Measurements from ENCODE around the gene DUSP16.

Gene DUSP16

GRCh38 chr12:12498210-12498609, 64.5 kb downstream of the DUSP16 start:
- Histone ChIP-seq H3K4me1 (ENCODE audit: control insufficient read depth, insufficient read depth, low read length) (peaks cover 25% of the 10 kb centered on the region), H3K36me3 (ENCODE audit: control insufficient read depth, insufficient read depth, low read length) (no peaks in the 10 kb centered on the region), H3K9ac (ENCODE audit: low read length) (no peak overlapping the region), H3K4me3 (ENCODE audit: low read length) (no peak overlapping the region), H3K9me3 (ENCODE audit: control insufficient read depth, low read length) (no peaks in the 10 kb centered on the region), H3K27me3 (ENCODE audit: control insufficient read depth, insufficient read depth, low read length) (no peaks in the 10 kb centered on the region)

GRCh38 chr12:12495536-12495935, 67.1 kb downstream of the DUSP16 start:
- no peak overlapping the region for H3K4me3 ChIP-seq (ENCODE audit: low read length)
- no peaks in the 10 kb centered on the region for H3K36me3 ChIP-seq (ENCODE audit: control insufficient read depth, insufficient read depth, low read length)
- peaks cover 27% of the 10 kb centered on the region for H3K4me1 ChIP-seq (ENCODE audit: control insufficient read depth, insufficient read depth, low read length)
- H3K9me3 ChIP-seq (ENCODE audit: control insufficient read depth, low read length): no peaks in the 10 kb centered on the region
- no peak overlapping the region for H3K9ac ChIP-seq (ENCODE audit: low read length)
- H3K27me3 ChIP-seq (ENCODE audit: control insufficient read depth, insufficient read depth, low read length): no peaks in the 10 kb centered on the region

GRCh38 chr12:12492547-12492946, 70.1 kb downstream of the DUSP16 start:
- peaks cover 34% of the 10 kb centered on the region for H3K4me1 ChIP-seq (ENCODE audit: control insufficient read depth, insufficient read depth, low read length)
- no peak overlapping the region for H3K9ac ChIP-seq (ENCODE audit: low read length)
- H3K4me3 ChIP-seq (ENCODE audit: low read length): no peak overlapping the region
- no peaks in the 10 kb centered on the region for H3K36me3 ChIP-seq (ENCODE audit: control insufficient read depth, insufficient read depth, low read length)
- H3K27me3 ChIP-seq (ENCODE audit: control insufficient read depth, insufficient read depth, low read length): no peaks in the 10 kb centered on the region
- H3K9me3 ChIP-seq (ENCODE audit: control insufficient read depth, low read length): no peaks in the 10 kb centered on the region

- Histone ChIP-seq H3K9ac (ENCODE audit: low read length) (no peak overlapping the region), H3K4me3 (ENCODE audit: low read length) (no peak overlapping the region), H3K9me3 (ENCODE audit: control insufficient read depth, low read length) (no peaks in the 10 kb centered on the region), H3K36me3 (ENCODE audit: control insufficient read depth, insufficient read depth, low read length) (peaks cover 2% of the 10 kb centered on the region), H3K4me1 (ENCODE audit: control insufficient read depth, insufficient read depth, low read length) (peaks cover 34% of the 10 kb centered on the region), H3K27me3 (ENCODE audit: control insufficient read depth, insufficient read depth, low read length) (no peaks in the 10 kb centered on the region)
Observed at GRCh38 chr12:12491606-12492005, 71.1 kb downstream of the DUSP16 start.

- Histone ChIP-seq H3K4me3 (ENCODE audit: low read length) (no peak overlapping the region), H3K27me3 (ENCODE audit: control insufficient read depth, insufficient read depth, low read length) (no peaks in the 10 kb centered on the region), H3K9me3 (ENCODE audit: control insufficient read depth, low read length) (no peaks in the 10 kb centered on the region), H3K4me1 (ENCODE audit: control insufficient read depth, insufficient read depth, low read length) (peaks cover 34% of the 10 kb centered on the region), H3K9ac (ENCODE audit: low read length) (no peak overlapping the region), H3K36me3 (ENCODE audit: control insufficient read depth, insufficient read depth, low read length) (peaks cover 4% of the 10 kb centered on the region)
Observed at GRCh38 chr12:12488823-12489550, 73.7 kb downstream of the DUSP16 start.

- Histone ChIP-seq H3K27me3 (ENCODE audit: control insufficient read depth, insufficient read depth, low read length) (no peaks in the 10 kb centered on the region), H3K9ac (ENCODE audit: low read length) (no peak overlapping the region), H3K4me3 (ENCODE audit: low read length) (no peak overlapping the region), H3K4me1 (ENCODE audit: control insufficient read depth, insufficient read depth, low read length) (peaks cover 28% of the 10 kb centered on the region), H3K9me3 (ENCODE audit: control insufficient read depth, low read length) (no peaks in the 10 kb centered on the region), H3K36me3 (ENCODE audit: control insufficient read depth, insufficient read depth, low read length) (peaks cover 4% of the 10 kb centered on the region)
Observed at GRCh38 chr12:12488296-12488695, 74.4 kb downstream of the DUSP16 start.

GRCh38 chr12:12487490-12487889, 75.2 kb downstream of the DUSP16 start:
- Histone ChIP-seq H3K9ac (ENCODE audit: low read length) (no peak overlapping the region), H3K9me3 (ENCODE audit: control insufficient read depth, low read length) (no peaks in the 10 kb centered on the region), H3K4me3 (ENCODE audit: low read length) (no peak overlapping the region), H3K4me1 (ENCODE audit: control insufficient read depth, insufficient read depth, low read length) (peaks cover 21% of the 10 kb centered on the region), H3K27me3 (ENCODE audit: control insufficient read depth, insufficient read depth, low read length) (no peaks in the 10 kb centered on the region), H3K36me3 (ENCODE audit: control insufficient read depth, insufficient read depth, low read length) (peaks cover 4% of the 10 kb centered on the region)

GRCh38 chr12:12486661-12487240, 75.9 kb downstream of the DUSP16 start:
- no peak overlapping the region for H3K9ac ChIP-seq (ENCODE audit: low read length)
- H3K4me3 ChIP-seq (ENCODE audit: low read length): no peak overlapping the region
- H3K4me1 ChIP-seq (ENCODE audit: control insufficient read depth, insufficient read depth, low read length): peaks cover 14% of the 10 kb centered on the region
- H3K9me3 ChIP-seq (ENCODE audit: control insufficient read depth, low read length): no peaks in the 10 kb centered on the region
- peaks cover 4% of the 10 kb centered on the region for H3K36me3 ChIP-seq (ENCODE audit: control insufficient read depth, insufficient read depth, low read length)
- no peaks in the 10 kb centered on the region for H3K27me3 ChIP-seq (ENCODE audit: control insufficient read depth, insufficient read depth, low read length)

GRCh38 chr12:12483438-12483837, 79.2 kb downstream of the DUSP16 start:
- Histone ChIP-seq H3K4me3 (ENCODE audit: low read length) (no peak overlapping the region), H3K27me3 (ENCODE audit: control insufficient read depth, insufficient read depth, low read length) (no peaks in the 10 kb centered on the region), H3K9ac (ENCODE audit: low read length) (no peak overlapping the region), H3K9me3 (ENCODE audit: control insufficient read depth, low read length) (no peaks in the 10 kb centered on the region), H3K4me1 (ENCODE audit: control insufficient read depth, insufficient read depth, low read length) (no peaks in the 10 kb centered on the region), H3K36me3 (ENCODE audit: control insufficient read depth, insufficient read depth, low read length) (peaks cover 4% of the 10 kb centered on the region)

GRCh38 chr12:12482959-12483358, 79.7 kb downstream of the DUSP16 start:
- Histone ChIP-seq H3K36me3 (ENCODE audit: control insufficient read depth, insufficient read depth, low read length) (peaks cover 4% of the 10 kb centered on the region), H3K27me3 (ENCODE audit: control insufficient read depth, insufficient read depth, low read length) (no peaks in the 10 kb centered on the region), H3K9me3 (ENCODE audit: control insufficient read depth, low read length) (no peaks in the 10 kb centered on the region), H3K4me1 (ENCODE audit: control insufficient read depth, insufficient read depth, low read length) (no peaks in the 10 kb centered on the region), H3K9ac (ENCODE audit: low read length) (no peak overlapping the region), H3K4me3 (ENCODE audit: low read length) (no peak overlapping the region)

GRCh38 chr12:12482150-12482761, 80.4 kb downstream of the DUSP16 start:
- Histone ChIP-seq H3K27me3 (ENCODE audit: control insufficient read depth, insufficient read depth, low read length) (no peaks in the 10 kb centered on the region), H3K4me1 (ENCODE audit: control insufficient read depth, insufficient read depth, low read length) (no peaks in the 10 kb centered on the region), H3K9ac (ENCODE audit: low read length) (no peak overlapping the region), H3K9me3 (ENCODE audit: control insufficient read depth, low read length) (no peaks in the 10 kb centered on the region), H3K36me3 (ENCODE audit: control insufficient read depth, insufficient read depth, low read length) (peaks cover 4% of the 10 kb centered on the region), H3K4me3 (ENCODE audit: low read length) (no peak overlapping the region)

GRCh38 chr12:12481631-12482030, 81.0 kb downstream of the DUSP16 start:
- Histone ChIP-seq H3K9ac (ENCODE audit: low read length) (no peak overlapping the region), H3K4me3 (ENCODE audit: low read length) (no peak overlapping the region), H3K27me3 (ENCODE audit: control insufficient read depth, insufficient read depth, low read length) (no peaks in the 10 kb centered on the region), H3K36me3 (ENCODE audit: control insufficient read depth, insufficient read depth, low read length) (peaks cover 6% of the 10 kb centered on the region), H3K4me1 (ENCODE audit: control insufficient read depth, insufficient read depth, low read length) (no peaks in the 10 kb centered on the region), H3K9me3 (ENCODE audit: control insufficient read depth, low read length) (no peaks in the 10 kb centered on the region)

All from mucosa of stomach (tissue), 1 donor.